Measurements from ENCODE around the gene NTRK2. TPM values are rescaled to one million over a fixed set of nuclear protein-coding genes. Genes with fewer than 3 reads are reported as not detected.
A peak's percentile ranks its signal among the peaks of the same experiment; 100 is the strongest.

The NTRK2 gene
- total RNA-seq, 1 experiment from 2014 or later: under 0.01 TPM

- DNase-seq (ENCODE audit: low read depth): no peak
Measured at GRCh38 chr9:84780385-84780784, 110.9 kb downstream of the NTRK2 start.

- DNase-seq (ENCODE audit: low read depth): peak; percentile 4
Measured at GRCh38 chr9:84781458-84781857, 111.9 kb downstream of the NTRK2 start.

GRCh38 chr9:84781931-84782866, 112.7 kb downstream of the NTRK2 start:
- DNase-seq (ENCODE audit: low read depth): no peak

- no peak for DNase-seq (ENCODE audit: low read depth)
Measured at GRCh38 chr9:84785792-84786547, 116.4 kb downstream of the NTRK2 start.

GRCh38 chr9:84788803-84789462, 119.4 kb downstream of the NTRK2 start:
- no peak for DNase-seq (ENCODE audit: low read depth)

- no peak for DNase-seq (ENCODE audit: low read depth)
Measured at GRCh38 chr9:84789463-84789830, 119.9 kb downstream of the NTRK2 start.

GRCh38 chr9:84791643-84792042, 122.1 kb downstream of the NTRK2 start:
- no peak for DNase-seq (ENCODE audit: low read depth)

GRCh38 chr9:84793251-84793650, 123.7 kb downstream of the NTRK2 start:
- no peak for DNase-seq (ENCODE audit: low read depth)

- no peak for DNase-seq (ENCODE audit: low read depth)
Measured at GRCh38 chr9:84794981-84795637, 125.6 kb downstream of the NTRK2 start.

GRCh38 chr9:84796404-84796803, 126.9 kb downstream of the NTRK2 start:
- DNase-seq (ENCODE audit: low read depth): no peak

GRCh38 chr9:84799251-84799650, 129.7 kb downstream of the NTRK2 start:
- DNase-seq (ENCODE audit: low read depth): no peak

GRCh38 chr9:84804951-84805694, 135.6 kb downstream of the NTRK2 start:
- DNase-seq (ENCODE audit: low read depth): no peak

- no peak for DNase-seq (ENCODE audit: low read depth)
Measured at GRCh38 chr9:84807431-84807830, 137.9 kb downstream of the NTRK2 start.

GRCh38 chr9:84807870-84808390, 138.4 kb downstream of the NTRK2 start:
- no peak for DNase-seq (ENCODE audit: low read depth)

- no peak for DNase-seq (ENCODE audit: low read depth)
Measured at GRCh38 chr9:84808416-84808815, 138.9 kb downstream of the NTRK2 start.

- no peak for DNase-seq (ENCODE audit: low read depth)
Measured at GRCh38 chr9:84811072-84811750, 141.7 kb downstream of the NTRK2 start.

GRCh38 chr9:84811751-84812074, 142.2 kb downstream of the NTRK2 start:
- DNase-seq (ENCODE audit: low read depth): no peak

GRCh38 chr9:84812355-84812754, 142.8 kb downstream of the NTRK2 start:
- DNase-seq (ENCODE audit: low read depth): no peak

- DNase-seq (ENCODE audit: low read depth): no peak
Measured at GRCh38 chr9:84812847-84813246, 143.3 kb downstream of the NTRK2 start.

- DNase-seq (ENCODE audit: low read depth): no peak
Measured at GRCh38 chr9:84815554-84815953, 146.0 kb downstream of the NTRK2 start.

Measured in RPMI7951 (cell line).